SK-N-SH treated with all-trans-retinoic acid at 6 μM for 48 hours (cell line): ENCODE results near the gene ESYT1.
A peak's percentile ranks its signal among the peaks of the same experiment; 100 is the strongest.

ENCODE experiments used
- ATAC-seq: fragments of 200-7000 bp; cut with Tn5 transposase; 3 replicates; pipeline ENCODE4 v1.9.1; 2020; ENCODE audit warnings: mild to moderate bottlenecking, moderate library complexity
- CSDC2 ChIP-seq: fragments of 250-450 bp; sonication (Bioruptor Pico); IDR thresholded peaks from 2 replicates; pipeline ENCODE4 v1.5.0; 2020; ENCODE audit warnings: mild to moderate bottlenecking, moderate library complexity
- ESRRG ChIP-seq: fragments of 250-450 bp; sonication (Bioruptor Pico); IDR thresholded peaks from 2 replicates; pipeline ENCODE4 v1.6.1; 2021; ENCODE audit warnings: mild to moderate bottlenecking
- GLIS3 ChIP-seq: fragments of 250-450 bp; sonication (Bioruptor Pico); IDR thresholded peaks from 2 replicates; pipeline ENCODE4 v1.5.0; 2020; ENCODE audit warnings: mild to moderate bottlenecking, moderate library complexity
- ISL1 ChIP-seq: fragments of 250-450 bp; sonication (Bioruptor Pico); IDR thresholded peaks from 2 replicates; pipeline ENCODE4 v2.1.2; 2022; ENCODE audit warnings: mild to moderate bottlenecking, moderate library complexity
- PATZ1 ChIP-seq: fragments of 250-450 bp; sonication (Bioruptor Pico); IDR thresholded peaks from 2 replicates; pipeline ENCODE4 v1.8.0; 2020; ENCODE audit warnings: mild to moderate bottlenecking, moderate library complexity, borderline replicate concordance
- POU6F1 ChIP-seq: fragments of 250-450 bp; sonication (Bioruptor Pico); IDR thresholded peaks from 2 replicates; pipeline ENCODE4 v1.8.0; 2021; ENCODE audit warnings: low read depth, mild to moderate bottlenecking, moderate library complexity, borderline replicate concordance
- PPARA ChIP-seq: fragments of 250-450 bp; sonication (Bioruptor Pico); IDR thresholded peaks from 2 replicates; pipeline ENCODE4 v1.5.0; 2020; ENCODE audit warnings: mild to moderate bottlenecking, borderline replicate concordance
- RARB ChIP-seq: fragments of 250-450 bp; sonication (Bioruptor Pico); IDR thresholded peaks from 2 replicates; pipeline ENCODE4 v1.8.0; 2021; ENCODE audit warnings: mild to moderate bottlenecking, moderate library complexity
- SNAI2 ChIP-seq: fragments of 250-450 bp; sonication (Bioruptor Pico); IDR thresholded peaks from 2 replicates; pipeline ENCODE4 v1.5.0; 2020; ENCODE audit warnings: mild to moderate bottlenecking, moderate library complexity
- TCF4 ChIP-seq: fragments of 250-450 bp; sonication (Bioruptor Pico); IDR thresholded peaks from 2 replicates; pipeline ENCODE4 v1.8.0; 2021; ENCODE audit warnings: mild to moderate bottlenecking, moderate library complexity, borderline replicate concordance
- TOX ChIP-seq: fragments of 250-450 bp; sonication (Bioruptor Pico); IDR thresholded peaks from 2 replicates; pipeline ENCODE4 v1.8.0; 2021; ENCODE audit warnings: mild to moderate bottlenecking, moderate library complexity, borderline replicate concordance
- ZC3H10 ChIP-seq: fragments of 250-450 bp; sonication (Bioruptor Pico); IDR thresholded peaks from 2 replicates; pipeline ENCODE4 v1.5.1; 2021; ENCODE audit warnings: mild to moderate bottlenecking, moderate library complexity
- ZFP3 ChIP-seq: fragments of 250-450 bp; sonication (Bioruptor Pico); IDR thresholded peaks from 2 replicates; pipeline ENCODE4 v1.5.0; 2020; ENCODE audit warnings: mild to moderate bottlenecking, moderate library complexity
- ZFP30 ChIP-seq: fragments of 450-650 bp; formaldehyde crosslinking; IDR thresholded peaks from 2 replicates; pipeline ENCODE4 v1.5.0; 2022; ENCODE audit warnings: mild to moderate bottlenecking, moderate library complexity
- ZNF565 ChIP-seq: fragments of 450-650 bp; formaldehyde crosslinking; conservative IDR thresholded peaks from 2 replicates; pipeline ENCODE4 v1.5.0; 2020; ENCODE audit warnings: low read depth, mild to moderate bottlenecking, moderate library complexity
- ZNF70 ChIP-seq: fragments of 450-650 bp; formaldehyde crosslinking; IDR thresholded peaks from 2 replicates; pipeline ENCODE4 v1.5.0; 2020; ENCODE audit warnings: mild to moderate bottlenecking, moderate library complexity
- ZNF8 ChIP-seq: fragments of 450-650 bp; formaldehyde crosslinking; IDR thresholded peaks from 2 replicates; pipeline ENCODE4 v1.5.0; 2020; ENCODE audit warnings: mild to moderate bottlenecking, moderate library complexity
- TF ChIP-seq, protein P1 (sequence below): fragments of 250-450 bp; sonication (Bioruptor Pico); IDR thresholded peaks from 2 replicates; pipeline ENCODE4 v1.5.1; 2021; ENCODE audit warnings: mild to moderate bottlenecking, moderate library complexity
- TF ChIP-seq, protein P2 (sequence below): fragments of 250-450 bp; sonication (Bioruptor Pico); IDR thresholded peaks from 2 replicates; pipeline ENCODE4 v1.5.1; 2020; ENCODE audit warnings: low read depth, mild to moderate bottlenecking, moderate library complexity

Gene ESYT1

DNA sequence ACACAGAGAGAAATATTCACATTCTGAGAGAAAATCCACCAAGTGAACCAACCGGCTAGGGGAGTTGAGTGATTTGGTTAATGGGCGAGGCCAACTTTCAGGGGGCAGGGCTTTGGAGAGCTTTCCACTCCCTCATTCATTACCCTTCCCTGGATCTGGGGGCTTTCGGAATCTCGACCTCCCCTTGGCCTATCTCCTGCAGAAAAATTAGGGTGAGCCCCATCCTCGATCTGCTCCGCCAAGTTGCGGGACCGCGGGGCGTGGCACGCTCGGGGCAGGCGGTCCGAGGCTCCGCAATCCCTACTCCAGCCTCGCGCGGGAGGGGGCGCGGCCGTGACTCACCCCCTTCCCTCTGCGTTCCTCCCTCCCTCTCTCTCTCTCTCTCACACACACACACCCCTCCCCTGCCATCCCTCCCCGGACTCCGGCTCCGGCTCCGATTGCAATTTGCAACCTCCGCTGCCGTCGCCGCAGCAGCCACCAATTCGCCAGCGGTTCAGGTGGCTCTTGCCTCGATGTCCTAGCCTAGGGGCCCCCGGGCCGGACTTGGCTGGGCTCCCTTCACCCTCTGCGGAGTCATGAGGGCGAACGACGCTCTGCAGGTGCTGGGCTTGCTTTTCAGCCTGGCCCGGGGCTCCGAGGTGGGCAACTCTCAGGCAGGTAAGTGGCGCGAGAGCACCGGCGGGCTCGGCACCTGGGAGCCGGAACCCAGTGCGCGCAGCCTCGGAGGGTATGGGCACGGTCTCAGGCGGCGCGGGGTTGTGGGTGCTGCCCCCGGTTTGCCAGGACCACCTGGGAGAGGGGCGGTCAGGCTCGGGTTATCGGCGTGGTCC lies 48.1 kb upstream of the ESYT1 start, which contains the start of gene ERBB3:
ERBB3 (plus strand) TSS at position 443 of the 833 bp plus-strand sequence; CDS start at position 579, 136 bp downstream.
- peak; percentile 80 for ATAC-seq
- TF ChIP-seq SNAI2 = no peak
- TF ChIP-seq PATZ1 (CRISPR knock-in tag) = peak; percentile 70; the same call in 1 of the 2 replicates

GRCh38 chr12:56080556-56081138 lies 47.4 kb upstream of the ESYT1 start:
- ATAC-seq = no peak

DNA sequence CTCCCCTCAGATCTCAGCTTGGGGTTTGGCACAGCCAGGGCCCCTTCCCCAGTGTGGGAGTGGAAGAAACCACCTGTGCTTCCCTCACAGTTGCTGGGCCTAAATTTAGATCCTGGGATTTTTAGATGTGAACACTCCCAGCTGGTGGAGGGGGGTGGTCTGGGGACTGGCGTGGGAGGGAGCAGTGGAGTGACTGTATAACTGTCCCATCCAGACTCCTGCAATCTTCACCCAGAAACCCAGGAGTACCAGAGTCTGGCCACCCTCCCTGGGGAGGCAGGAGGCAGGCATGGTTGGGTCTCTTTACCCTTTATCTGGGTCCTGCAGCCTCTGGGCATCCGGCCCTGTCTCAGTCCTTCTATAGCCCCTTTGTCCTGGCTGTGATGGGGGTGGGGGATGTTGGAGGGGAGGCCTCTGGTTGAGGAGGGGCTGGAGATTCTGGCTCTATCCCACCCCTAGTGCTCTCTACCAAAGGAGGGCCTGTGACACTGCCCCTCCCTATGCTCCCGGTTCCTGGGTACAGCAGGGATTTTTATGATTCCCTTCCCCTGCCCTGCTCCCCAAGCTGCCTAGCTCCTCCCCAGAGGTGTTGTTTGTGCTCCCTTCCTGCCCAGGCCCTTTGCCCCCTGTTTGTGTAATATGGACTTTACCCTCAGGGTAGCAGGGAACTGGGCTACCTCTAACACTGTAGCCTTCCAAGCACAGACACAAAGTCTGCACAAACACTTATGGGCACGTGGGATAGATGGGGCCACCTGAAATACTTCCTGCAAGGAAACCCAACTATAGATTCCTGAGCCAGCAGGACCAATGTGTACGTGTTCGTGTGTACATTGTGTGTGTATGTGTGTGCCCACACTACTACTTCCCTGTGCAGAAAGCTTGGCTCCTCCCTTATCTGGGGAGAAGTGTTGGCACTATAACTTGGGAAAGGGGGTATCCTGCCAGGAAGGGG lies 46.4 kb upstream of the ESYT1 start:
- TF ChIP-seq, protein P1, sequence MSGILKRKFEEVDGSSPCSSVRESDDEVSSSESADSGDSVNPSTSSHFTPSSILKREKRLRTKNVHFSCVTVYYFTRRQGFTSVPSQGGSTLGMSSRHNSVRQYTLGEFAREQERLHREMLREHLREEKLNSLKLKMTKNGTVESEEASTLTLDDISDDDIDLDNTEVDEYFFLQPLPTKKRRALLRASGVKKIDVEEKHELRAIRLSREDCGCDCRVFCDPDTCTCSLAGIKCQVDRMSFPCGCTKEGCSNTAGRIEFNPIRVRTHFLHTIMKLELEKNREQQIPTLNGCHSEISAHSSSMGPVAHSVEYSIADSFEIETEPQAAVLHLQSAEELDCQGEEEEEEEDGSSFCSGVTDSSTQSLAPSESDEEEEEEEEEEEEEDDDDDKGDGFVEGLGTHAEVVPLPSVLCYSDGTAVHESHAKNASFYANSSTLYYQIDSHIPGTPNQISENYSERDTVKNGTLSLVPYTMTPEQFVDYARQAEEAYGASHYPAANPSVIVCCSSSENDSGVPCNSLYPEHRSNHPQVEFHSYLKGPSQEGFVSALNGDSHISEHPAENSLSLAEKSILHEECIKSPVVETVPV (CRISPR knock-in tag) = no peak
- TF ChIP-seq POU6F1 (CRISPR knock-in tag) = no peak
- no peak for ATAC-seq

More at GRCh38 chr12:56080556-56081138, 47.4 kb upstream of the ESYT1 start:
- TF ChIP-seq TCF4 (CRISPR knock-in tag) (no peak), CSDC2 (no peak), PATZ1 (CRISPR knock-in tag) (no peak), RARB (no peak), ZFP3 (no peak), ISL1 (CRISPR knock-in tag) (no peak), ZNF70 (CRISPR knock-in tag) (no peak), ZNF8 (CRISPR knock-in tag) (no peak), ESRRG (CRISPR knock-in tag) (no peak), ZC3H10 (no peak), TOX (CRISPR knock-in tag) (no peak)
- TF ChIP-seq, protein P2, sequence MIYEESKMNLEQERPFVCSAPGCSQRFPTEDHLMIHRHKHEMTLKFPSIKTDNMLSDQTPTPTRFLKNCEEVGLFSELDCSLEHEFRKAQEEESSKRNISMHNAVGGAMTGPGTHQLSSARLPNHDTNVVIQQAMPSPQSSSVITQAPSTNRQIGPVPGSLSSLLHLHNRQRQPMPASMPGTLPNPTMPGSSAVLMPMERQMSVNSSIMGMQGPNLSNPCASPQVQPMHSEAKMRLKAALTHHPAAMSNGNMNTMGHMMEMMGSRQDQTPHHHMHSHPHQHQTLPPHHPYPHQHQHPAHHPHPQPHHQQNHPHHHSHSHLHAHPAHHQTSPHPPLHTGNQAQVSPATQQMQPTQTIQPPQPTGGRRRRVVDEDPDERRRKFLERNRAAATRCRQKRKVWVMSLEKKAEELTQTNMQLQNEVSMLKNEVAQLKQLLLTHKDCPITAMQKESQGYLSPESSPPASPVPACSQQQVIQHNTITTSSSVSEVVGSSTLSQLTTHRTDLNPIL = no peak
- TF ChIP-seq, all 23 proteins: peak for 0

DNA sequence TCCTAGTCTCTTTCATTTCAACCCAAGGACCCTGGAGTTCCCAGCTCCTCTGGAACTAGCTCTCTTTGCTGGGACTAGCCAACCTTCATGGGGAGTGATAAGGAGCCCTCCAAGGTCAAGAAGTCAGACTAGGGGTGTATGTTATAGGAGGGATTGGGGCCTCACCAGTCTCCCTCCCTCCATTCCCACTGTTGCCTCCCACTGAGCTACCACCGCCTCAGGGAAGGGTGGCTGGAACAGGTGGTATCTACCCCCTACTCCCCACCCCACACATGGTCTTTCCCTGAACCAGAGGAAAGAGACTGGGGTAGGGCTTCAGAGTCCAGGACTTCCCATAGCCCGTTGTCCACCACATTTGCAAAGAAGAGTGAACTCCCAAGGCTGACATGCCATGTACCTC lies 45.7 kb upstream of the ESYT1 start:
- no peak for ATAC-seq
- TF ChIP-seq ZC3H10 (no peak), ZNF70 (CRISPR knock-in tag) (no peak), PPARA (CRISPR knock-in tag) (no peak), PATZ1 (CRISPR knock-in tag) (no peak), GLIS3 (no peak), TOX (CRISPR knock-in tag) (no peak), ZFP30 (no peak), CSDC2 (no peak), ZNF565 (CRISPR knock-in tag) (no peak)
- TF ChIP-seq, protein P1 (CRISPR knock-in tag) = no peak
